ENCODE measurements around the gene CCNL2.
A peak's percentile ranks its signal among the peaks of the same experiment; 100 is the strongest.

Gene CCNL2

GRCh38 chr1:1421147-1421906 is 22.2 kb upstream of the CCNL2 start, which contains the start of gene ANKRD65 (continued):
- no peak for TF ChIP-seq ZNF350 (tag by site-specific recombination; IDR thresholded peaks at IDR 0.05)
- TF ChIP-seq ZFP41 (tag by site-specific recombination; IDR thresholded peaks at IDR 0.05; ENCODE audit: borderline replicate concordance): no peak
- no peak for TF ChIP-seq ZNF280D (tag by site-specific recombination; IDR thresholded peaks at IDR 0.05)
- TF ChIP-seq, protein P1, sequence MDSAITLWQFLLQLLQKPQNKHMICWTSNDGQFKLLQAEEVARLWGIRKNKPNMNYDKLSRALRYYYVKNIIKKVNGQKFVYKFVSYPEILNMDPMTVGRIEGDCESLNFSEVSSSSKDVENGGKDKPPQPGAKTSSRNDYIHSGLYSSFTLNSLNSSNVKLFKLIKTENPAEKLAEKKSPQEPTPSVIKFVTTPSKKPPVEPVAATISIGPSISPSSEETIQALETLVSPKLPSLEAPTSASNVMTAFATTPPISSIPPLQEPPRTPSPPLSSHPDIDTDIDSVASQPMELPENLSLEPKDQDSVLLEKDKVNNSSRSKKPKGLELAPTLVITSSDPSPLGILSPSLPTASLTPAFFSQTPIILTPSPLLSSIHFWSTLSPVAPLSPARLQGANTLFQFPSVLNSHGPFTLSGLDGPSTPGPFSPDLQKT (IDR thresholded peaks at IDR 0.05; ENCODE audit: borderline replicate concordance, low read depth, low read length): no peak
- TF ChIP-seq SALL2 (tag by site-specific recombination; IDR thresholded peaks at IDR 0.05; ENCODE audit: borderline replicate concordance): no peak
- no peak for TF ChIP-seq KLF16 (tag by site-specific recombination; IDR thresholded peaks at IDR 0.05)
- no peak for TF ChIP-seq ZNF169 (tag by site-specific recombination; IDR thresholded peaks at IDR 0.05)
- no peak for TF ChIP-seq ZBTB49 (tag by site-specific recombination; IDR thresholded peaks at IDR 0.05; ENCODE audit: low read depth)
- no peak for TF ChIP-seq ZSCAN30 (tag by site-specific recombination; IDR thresholded peaks at IDR 0.05)
- TF ChIP-seq ZNF112 (tag by site-specific recombination; IDR thresholded peaks at IDR 0.05): no peak
- TF ChIP-seq, protein P2, sequence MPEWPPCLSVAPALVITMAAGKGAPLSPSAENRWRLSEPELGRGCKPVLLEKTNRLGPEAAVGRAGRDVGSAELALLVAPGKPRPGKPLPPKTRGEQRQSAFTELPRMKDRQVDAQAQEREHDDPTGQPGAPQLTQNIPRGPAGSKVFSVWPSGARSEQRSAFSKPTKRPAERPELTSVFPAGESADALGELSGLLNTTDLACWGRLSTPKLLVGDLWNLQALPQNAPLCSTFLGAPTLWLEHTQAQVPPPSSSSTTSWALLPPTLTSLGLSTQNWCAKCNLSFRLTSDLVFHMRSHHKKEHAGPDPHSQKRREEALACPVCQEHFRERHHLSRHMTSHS (tag by site-specific recombination; IDR thresholded peaks at IDR 0.05): no peak
- TF ChIP-seq, protein P3, sequence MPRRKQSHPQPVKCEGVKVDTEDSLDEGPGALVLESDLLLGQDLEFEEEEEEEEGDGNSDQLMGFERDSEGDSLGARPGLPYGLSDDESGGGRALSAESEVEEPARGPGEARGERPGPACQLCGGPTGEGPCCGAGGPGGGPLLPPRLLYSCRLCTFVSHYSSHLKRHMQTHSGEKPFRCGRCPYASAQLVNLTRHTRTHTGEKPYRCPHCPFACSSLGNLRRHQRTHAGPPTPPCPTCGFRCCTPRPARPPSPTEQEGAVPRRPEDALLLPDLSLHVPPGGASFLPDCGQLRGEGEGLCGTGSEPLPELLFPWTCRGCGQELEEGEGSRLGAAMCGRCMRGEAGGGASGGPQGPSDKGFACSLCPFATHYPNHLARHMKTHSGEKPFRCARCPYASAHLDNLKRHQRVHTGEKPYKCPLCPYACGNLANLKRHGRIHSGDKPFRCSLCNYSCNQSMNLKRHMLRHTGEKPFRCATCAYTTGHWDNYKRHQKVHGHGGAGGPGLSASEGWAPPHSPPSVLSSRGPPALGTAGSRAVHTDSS (tag by site-specific recombination; IDR thresholded peaks at IDR 0.05): no peak
- TF ChIP-seq ZNF341 (tag by site-specific recombination; IDR thresholded peaks at IDR 0.05; ENCODE audit: low read depth): peak; percentile 77
- no peak for TF ChIP-seq WT1 (tag by site-specific recombination; IDR thresholded peaks at IDR 0.05)
- TF ChIP-seq, protein P4, sequence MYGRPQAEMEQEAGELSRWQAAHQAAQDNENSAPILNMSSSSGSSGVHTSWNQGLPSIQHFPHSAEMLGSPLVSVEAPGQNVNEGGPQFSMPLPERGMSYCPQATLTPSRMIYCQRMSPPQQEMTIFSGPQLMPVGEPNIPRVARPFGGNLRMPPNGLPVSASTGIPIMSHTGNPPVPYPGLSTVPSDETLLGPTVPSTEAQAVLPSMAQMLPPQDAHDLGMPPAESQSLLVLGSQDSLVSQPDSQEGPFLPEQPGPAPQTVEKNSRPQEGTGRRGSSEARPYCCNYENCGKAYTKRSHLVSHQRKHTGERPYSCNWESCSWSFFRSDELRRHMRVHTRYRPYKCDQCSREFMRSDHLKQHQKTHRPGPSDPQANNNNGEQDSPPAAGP (tag by site-specific recombination; IDR thresholded peaks at IDR 0.05): no peak
- TF ChIP-seq ZNF248 (tag by site-specific recombination; IDR thresholded peaks at IDR 0.05): no peak
- TF ChIP-seq ZNF777 (tag by site-specific recombination; IDR thresholded peaks at IDR 0.05; ENCODE audit: borderline replicate concordance): no peak
- TF ChIP-seq ZNF266 (tag by site-specific recombination; IDR thresholded peaks at IDR 0.05; ENCODE audit: low read depth): no peak
- TF ChIP-seq ZNF521 (tag by site-specific recombination; IDR thresholded peaks at IDR 0.05): no peak
